Measurements from ENCODE around the gene POLR1A. TPM values are rescaled to one million over a fixed set of nuclear protein-coding genes. Genes with fewer than 3 reads are reported as not detected.

POLR1A gene
- polyA plus RNA-seq, 1 donor, result 19.3 TPM

DNA sequence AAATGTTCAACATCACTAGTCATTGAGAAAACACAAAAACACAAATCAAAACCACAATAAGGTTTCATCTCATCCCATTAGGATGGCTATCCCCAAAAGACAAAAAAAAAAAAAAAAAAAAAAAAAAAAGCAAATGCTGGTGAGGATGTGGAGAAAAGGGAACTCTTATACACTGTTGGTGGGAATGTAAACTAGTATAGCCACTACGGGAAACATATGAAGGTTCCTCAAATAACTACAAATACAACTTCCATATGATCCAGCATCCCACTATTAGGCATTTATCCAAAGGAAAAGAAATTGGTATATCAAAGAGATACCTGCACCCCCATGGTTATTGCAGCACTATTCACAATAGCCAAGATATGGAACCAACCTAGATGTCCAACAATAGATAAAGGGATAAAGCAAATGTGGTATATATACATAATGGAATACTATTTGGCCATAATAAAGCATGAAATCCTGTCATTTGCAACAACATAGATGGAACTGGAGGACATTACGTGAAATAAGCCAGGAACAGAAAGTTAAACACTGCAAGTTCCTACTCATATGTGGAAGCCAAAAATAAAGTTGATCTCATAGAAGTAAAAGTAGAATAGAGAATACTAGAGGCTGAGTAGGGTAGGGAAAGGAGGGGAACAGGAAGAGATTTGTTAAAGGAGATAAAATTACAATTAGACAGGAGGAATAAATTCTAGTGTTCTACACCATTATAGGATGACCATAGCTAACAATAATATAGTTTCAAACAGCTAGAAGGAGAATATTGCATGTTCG is 8.4 kb downstream of the POLR1A start:
- DNase-seq, result no peak

- no peak for DNase-seq
Measured at GRCh38 chr2:86094229-86094628, 11.5 kb downstream of the POLR1A start.

DNA sequence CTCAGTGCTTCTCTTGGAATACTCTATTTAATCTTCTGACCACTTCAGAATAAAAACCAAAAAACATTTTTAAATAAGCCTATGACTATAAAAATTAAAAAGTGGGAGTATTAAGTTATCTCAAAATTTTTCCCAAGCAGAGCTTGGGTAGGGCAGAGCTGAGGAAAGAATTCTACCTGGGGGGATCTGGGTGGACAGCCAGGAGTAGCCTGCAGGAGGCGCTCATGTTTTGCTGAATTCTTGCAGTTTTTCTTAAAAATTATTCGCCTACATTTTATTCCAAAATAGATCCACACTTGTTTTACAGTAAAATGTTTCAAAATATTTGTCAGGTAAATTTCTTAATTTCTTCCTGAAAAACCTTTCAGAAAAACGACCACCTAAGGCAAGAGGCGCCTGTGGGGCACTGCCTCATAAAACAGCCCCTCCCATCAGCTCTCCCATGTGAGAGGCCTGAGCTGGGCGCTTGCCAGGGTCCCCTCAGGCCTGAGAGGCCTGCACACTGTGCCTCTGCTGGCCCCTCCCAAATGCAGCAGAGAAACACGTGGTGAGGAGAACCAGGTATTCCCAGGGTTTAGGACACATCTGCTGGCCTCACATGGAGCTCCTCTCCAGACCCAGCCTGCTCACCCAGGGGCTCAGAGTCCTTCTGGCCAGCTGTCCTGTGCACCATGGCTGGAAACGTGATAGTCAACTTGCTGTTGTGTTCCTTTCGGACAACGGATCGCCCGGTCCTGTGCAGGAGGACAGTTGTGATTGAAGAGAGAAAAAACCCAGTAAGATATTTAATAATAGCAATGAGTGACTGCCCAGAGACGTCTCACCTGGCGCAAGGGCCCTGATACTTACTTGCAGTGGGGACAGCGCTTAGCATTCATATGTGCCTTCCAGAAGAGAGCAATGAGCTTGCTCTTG is 17.5 kb downstream of the POLR1A start:
- no peak for DNase-seq

GRCh38 chr2:86082756-86083155 is 22.9 kb downstream of the POLR1A start:
- DNase-seq, result no peak

- no peak for DNase-seq
Measured at GRCh38 chr2:86081724-86082123, 24.0 kb downstream of the POLR1A start.

- peak; percentile 62 for DNase-seq
Measured at GRCh38 chr2:86079981-86080911, 25.4 kb downstream of the POLR1A start.

DNA sequence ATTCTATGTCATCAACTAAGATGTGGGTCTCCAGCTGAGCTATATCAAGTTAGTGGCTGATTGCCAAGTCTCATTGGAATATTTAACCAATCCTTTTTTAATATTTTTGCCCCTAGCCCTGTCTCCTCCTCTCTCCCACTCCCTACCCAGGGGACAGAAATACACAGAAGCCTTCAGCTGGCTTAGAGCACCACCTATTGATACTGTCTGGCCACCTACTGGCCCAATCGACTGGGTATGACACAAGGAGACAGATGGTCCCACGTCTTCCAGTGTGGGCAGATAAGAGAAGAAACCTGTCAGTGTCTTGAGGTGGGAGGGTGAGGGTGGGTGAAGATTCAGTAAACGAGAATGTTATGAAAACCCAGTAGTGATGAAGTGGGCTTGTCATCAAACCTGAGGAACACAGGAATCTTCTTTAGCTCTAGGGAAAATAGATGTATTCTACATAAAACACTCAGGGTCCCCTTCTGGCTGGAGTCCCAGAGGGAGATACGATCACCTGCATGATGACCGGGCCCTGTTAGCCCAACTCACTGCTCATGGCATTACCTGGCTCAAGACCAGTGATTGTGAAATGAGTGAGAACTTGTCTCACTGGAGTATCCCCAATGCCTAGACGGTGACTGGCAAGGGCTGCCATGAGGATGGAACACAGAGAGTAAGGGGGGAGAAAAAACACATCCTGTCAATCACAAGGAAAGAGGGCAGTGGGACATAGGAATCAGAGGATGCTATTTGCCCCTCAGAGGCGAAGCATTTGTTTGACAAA is 26.7 kb downstream of the POLR1A start:
- DNase-seq, result peak; percentile 65

DNA sequence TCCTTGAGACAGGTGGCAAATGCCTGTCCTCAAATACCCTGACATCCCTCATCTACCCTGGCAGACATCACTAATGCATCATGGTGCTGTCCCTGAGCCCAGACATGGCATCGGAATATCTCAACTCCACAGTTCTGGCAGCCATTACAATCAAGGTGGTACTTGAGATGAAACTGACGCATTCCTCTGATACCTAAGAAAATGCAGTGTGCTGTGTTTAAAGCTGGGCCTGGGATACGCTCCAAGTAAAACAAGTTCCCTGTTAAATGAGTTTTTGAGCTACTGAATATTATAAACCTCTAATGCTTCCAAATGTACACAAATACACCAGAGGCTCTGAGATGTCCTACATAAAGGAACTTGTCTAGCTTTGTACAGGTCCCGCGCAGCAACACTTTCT is 29.8 kb downstream of the POLR1A start:
- DNase-seq, result no peak

DNA sequence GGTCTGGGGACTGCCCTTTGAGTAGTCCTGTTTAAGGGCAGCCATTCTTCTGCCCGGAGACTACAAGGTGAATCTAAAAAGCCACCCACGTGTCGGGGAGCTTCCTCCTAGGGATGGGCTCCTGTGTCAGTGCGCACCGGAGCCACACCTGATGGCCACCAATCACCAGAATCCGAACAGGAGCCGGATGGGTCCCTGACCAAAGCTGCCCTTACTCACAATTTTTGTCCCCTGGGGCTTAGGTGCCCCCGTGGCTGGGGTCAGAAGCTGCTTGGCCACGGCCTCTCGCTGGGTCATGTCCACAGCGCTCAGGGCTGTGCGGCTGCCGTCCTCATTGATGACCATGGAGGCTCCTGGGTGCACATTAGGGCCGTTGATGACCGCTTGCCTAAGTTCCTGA is 30.9 kb downstream of the POLR1A start:
- no peak for DNase-seq

- no peak for DNase-seq
Measured at GRCh38 chr2:86074256-86074655, 31.4 kb downstream of the POLR1A start.

- no peak for DNase-seq
Measured at GRCh38 chr2:86073225-86073624, 32.5 kb downstream of the POLR1A start.

GRCh38 chr2:86072271-86072858 is 33.3 kb downstream of the POLR1A start:
- no peak for DNase-seq

DNA sequence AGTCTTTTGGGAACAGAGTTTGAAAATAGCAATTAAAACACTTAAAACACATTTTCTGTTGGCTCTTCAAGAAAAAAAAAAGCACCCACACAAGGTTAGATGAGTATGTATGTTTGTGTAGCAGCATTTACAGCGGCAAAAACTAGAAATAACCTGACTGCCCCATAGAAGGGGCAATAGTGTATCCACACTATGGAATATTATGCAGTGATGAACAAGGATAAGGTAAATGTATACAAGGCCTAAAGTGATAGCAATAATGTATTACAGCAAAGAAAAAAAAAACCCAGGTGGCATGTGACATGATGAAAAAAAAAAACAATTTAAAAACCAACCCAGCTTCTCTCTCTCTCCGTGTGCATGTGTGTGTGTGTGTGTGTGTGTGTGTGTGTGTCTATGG is 34.8 kb downstream of the POLR1A start:
- no peak for DNase-seq

DNA sequence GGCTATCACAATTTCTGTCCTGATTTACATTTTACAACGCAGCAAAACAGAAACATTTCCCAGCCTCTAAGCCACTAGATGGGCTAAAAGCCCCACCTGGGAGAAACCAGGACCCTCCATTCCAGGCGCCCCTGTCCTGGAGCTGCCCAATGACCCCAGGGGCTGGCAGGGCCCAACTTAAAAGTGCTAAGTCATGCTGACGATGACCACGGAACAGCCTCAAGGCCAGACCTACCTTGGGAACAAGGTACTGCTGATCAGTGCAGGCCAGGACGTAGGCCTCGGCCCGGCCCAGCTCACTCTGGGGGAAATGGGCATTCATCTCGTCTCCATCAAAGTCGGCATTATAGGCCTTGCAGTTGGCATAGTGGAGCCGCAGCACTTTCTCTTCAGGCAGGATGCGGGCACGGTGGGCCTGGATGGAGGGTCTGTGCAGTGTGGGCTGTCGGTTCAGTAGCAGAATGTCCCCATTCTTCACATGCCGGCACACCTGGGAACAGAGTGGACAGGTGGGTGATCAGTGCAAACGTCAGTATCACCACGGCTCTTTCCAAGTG is 35.8 kb downstream of the POLR1A start:
- no peak for DNase-seq

DNA sequence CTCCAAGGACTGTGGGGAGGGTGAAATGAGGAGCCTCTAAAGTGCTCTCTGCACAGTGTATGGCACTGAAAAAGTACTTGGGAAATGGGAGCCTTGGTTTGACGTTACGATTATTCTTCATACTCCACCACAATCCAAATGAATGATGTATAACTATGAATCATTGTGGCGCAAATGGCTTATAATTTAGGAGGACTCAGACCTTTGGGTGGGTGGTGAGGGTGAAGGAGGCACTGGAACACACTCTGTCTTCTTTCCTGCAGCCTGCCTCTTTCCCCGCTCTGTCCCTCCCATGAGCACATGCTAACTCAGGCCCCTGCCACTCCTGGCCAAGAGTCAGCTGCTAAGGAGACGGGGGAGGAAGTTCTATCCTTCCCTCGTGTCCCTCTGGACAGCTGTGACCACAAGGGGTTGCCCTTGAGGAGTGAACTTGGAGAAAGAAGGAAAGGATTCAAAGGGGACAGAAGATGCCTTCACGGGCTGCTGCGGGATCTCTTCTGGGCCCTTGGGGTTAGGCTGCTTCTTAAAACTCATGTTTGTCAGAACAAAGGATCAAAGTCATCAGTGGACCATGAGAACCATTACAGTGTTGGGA is 36.5 kb downstream of the POLR1A start:
- DNase-seq, result no peak

DNA sequence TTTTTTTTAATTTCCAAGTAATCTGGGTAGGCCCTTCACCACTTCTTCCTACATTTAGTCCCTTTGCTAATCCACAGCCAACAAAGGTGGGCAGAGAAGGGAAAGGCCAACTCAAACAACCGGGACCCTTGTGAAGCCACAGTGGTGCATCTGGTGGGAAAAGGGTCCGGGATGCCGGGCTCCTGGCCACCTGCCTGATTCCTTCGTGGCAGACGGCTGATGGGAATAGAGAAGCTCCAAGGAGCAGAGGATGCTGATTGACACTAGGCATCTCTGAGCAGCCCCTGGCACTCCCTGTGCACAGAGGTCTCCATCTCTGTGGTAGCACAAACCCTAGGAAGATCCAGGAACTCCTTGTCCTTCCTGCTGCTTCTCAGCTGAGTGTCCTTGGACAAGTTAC is 37.0 kb downstream of the POLR1A start:
- no peak for DNase-seq

DNA sequence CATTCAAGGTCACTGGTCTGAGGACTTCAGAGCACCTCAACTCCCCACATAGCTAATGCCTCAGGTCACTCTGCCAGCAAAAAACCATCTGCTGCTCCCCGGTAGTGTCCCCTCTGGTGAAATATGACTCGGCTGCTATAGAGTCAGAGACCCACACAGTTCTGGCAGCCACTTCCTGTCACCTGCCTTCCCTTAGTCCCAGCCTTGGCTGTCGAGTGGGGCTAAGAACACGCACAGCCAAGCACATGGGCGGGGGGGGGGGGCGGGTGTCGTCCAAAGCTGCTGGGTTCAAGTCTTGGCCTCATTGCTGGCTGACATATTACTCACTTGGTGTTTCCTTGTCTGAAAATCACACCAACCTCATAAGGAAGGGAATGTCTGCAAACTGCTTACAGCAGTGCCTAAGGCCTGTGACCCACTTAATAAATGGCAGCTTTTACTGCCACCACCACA is 37.5 kb downstream of the POLR1A start:
- DNase-seq, result no peak

DNA sequence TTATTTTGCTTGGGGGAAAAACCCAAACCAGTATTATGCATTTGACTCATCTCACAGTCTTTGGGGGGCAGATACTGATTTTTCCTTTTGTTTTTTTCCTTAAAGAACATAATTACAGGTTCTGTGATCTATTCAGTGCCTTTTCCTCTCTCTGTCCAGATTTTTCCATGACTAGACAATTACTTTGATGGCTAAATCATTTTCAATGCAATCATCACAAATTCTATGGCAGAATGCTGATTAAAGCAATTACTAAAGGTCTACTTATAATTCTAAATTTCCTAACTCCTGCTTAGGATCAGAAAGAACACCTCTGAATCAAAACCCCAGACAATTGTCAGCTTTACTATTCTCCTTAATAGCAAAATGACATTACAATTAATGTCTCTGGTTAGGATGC is 38.8 kb downstream of the POLR1A start:
- DNase-seq, result no peak

- no peak for DNase-seq
Measured at GRCh38 chr2:86066007-86066578, 39.6 kb downstream of the POLR1A start.

DNA sequence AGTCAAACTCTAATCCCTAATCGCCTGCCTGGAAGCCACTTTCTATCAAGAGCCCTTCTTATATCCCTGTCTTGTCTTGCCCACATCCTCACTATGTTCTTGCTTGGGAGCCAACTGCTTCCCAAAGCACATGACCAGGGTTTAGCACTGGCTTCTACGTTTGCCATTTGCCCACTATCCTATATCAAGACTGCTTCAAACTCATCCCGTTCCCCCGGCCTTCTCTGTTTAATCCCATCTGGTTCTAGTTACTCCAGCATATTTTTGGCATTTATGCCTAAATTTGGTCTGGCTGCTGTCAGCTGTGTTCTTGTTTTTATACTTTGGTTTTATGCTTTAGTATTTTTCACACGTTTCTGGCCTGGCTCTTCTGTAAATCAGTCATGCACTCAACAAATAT is 40.2 kb downstream of the POLR1A start:
- no peak for DNase-seq

Data from hindlimb muscle (tissue), 1 donor.